ENCODE results near the gene SDR42E2. TPM values are rescaled to one million over a fixed set of nuclear protein-coding genes. Genes with fewer than 3 reads are reported as not detected.

The SDR42E2 gene
- total RNA-seq, 2 experiments from 2014 or later = 0.29 TPM; not detected in 1

DNA sequence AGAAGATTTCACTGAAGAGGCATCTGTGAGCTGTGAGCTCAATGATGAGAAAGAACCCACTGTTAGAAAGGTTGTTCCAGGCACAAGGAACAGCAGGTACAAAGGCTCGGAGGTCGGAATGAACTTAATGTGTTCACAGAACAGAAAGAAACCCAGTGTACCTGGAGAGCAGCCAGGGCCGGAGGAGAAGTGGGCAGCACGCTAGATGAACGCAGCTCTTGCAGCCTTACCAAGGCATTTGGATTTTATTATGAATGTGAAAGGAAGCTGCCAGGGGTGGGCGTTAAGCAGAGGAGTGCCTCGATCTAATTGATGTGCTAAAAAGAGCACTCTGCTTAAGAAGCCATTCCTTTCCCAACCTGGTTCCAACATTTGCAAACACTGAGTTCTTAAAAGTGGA, 62.8 kb downstream of the SDR42E2 start:
- Histone ChIP-seq H3K4me1 (ENCODE audit: insufficient read depth, low read length, poor library complexity, severe bottlenecking) (peaks cover 2% of the 10 kb centered on the region), H3K4me2 (ENCODE audit: low read length) (no peak overlapping the region), H3K9me3 (ENCODE audit: low read length) (no peaks in the 10 kb centered on the region), H2AFZ (ENCODE audit: low read length) (no peak overlapping the region), H3K36me3 (ENCODE audit: insufficient read depth, low read length) (peaks cover 47% of the 10 kb centered on the region), H3K4me3 (ENCODE audit: low read depth, low read length, poor library complexity, severe bottlenecking) (no peak overlapping the region), H4K20me1 (ENCODE audit: insufficient read depth, low read length) (no peaks in the 10 kb centered on the region), H3K27ac (ENCODE audit: low read depth, low read length, poor library complexity, severe bottlenecking) (no peak overlapping the region), H3K79me2 (ENCODE audit: insufficient read depth, low read depth, low read length) (no peaks in the 10 kb centered on the region), H3K9me2 (ENCODE audit: insufficient read depth, low read length) (no peaks in the 10 kb centered on the region)
- intact Hi-C loops (cut with micrococcal nuclease; ENCODE audit: unreplicated experiment) = no loop called here
- TF ChIP-seq EZH2phosphoT487 (IDR thresholded peaks at IDR 0.05; ENCODE audit: borderline replicate concordance, low read depth, low read length) = no peak
- no peak for DNase-seq (ENCODE audit: low spot score)
- POLR2A ChIA-PET = interaction anchor here (1.6 to 2.0 kb wide), 2 partner anchors 9 to 13 kb away, joined by 3 to 6 read pairs; no protein-coding TSS in a partner anchor
- CTCF ChIA-PET (ENCODE audit: unreplicated experiment) = no interaction called here
- no TSS peak for BruUV-seq (replicated peaks)

GRCh38 chr16:22229889-22230288, 67.6 kb downstream of the SDR42E2 start:
- Histone ChIP-seq H2AFZ (ENCODE audit: low read length) (no peak overlapping the region), H3K9me3 (ENCODE audit: low read length) (no peaks in the 10 kb centered on the region), H3K36me3 (ENCODE audit: insufficient read depth, low read length) (peaks cover 75% of the 10 kb centered on the region), H3K4me2 (ENCODE audit: low read length) (no peak overlapping the region), H3K79me2 (ENCODE audit: insufficient read depth, low read depth, low read length) (no peaks in the 10 kb centered on the region), H3K4me3 (ENCODE audit: low read depth, low read length, poor library complexity, severe bottlenecking) (no peak overlapping the region), H4K20me1 (ENCODE audit: insufficient read depth, low read length) (no peaks in the 10 kb centered on the region), H3K27ac (ENCODE audit: low read depth, low read length, poor library complexity, severe bottlenecking) (no peak overlapping the region), H3K9me2 (ENCODE audit: insufficient read depth, low read length) (no peaks in the 10 kb centered on the region), H3K4me1 (ENCODE audit: insufficient read depth, low read length, poor library complexity, severe bottlenecking) (no peaks in the 10 kb centered on the region)
- intact Hi-C loops (cut with micrococcal nuclease; ENCODE audit: unreplicated experiment) = no loop called here
- CTCF ChIA-PET (ENCODE audit: unreplicated experiment) = interaction anchor here (0.6 kb wide), 1 partner anchor 28 kb away, joined by 3 read pairs; no protein-coding TSS in a partner anchor
- no TSS peak for BruUV-seq (replicated peaks)
- no peak for TF ChIP-seq CTCF (conservative IDR thresholded peaks at IDR 0.05; ENCODE audit: low read length)
- TF ChIP-seq EZH2phosphoT487 (IDR thresholded peaks at IDR 0.05; ENCODE audit: borderline replicate concordance, low read depth, low read length) = no peak
- POLR2A ChIA-PET = interaction anchor here (0.7 to 1.0 kb wide), 3 partner anchors 20 to 1569 kb away, joined by 3 read pairs; no protein-coding TSS in a partner anchor
- no peak for DNase-seq (ENCODE audit: low spot score)

- DNase-seq (ENCODE audit: low spot score) = no peak
- Histone ChIP-seq H3K9me2 (ENCODE audit: insufficient read depth, low read length) (no peaks in the 10 kb centered on the region), H3K79me2 (ENCODE audit: insufficient read depth, low read depth, low read length) (no peaks in the 10 kb centered on the region), H3K27ac (ENCODE audit: low read depth, low read length, poor library complexity, severe bottlenecking) (no peak overlapping the region), H3K36me3 (ENCODE audit: insufficient read depth, low read length) (peaks cover 69% of the 10 kb centered on the region), H4K20me1 (ENCODE audit: insufficient read depth, low read length) (no peaks in the 10 kb centered on the region), H3K9me3 (ENCODE audit: low read length) (no peaks in the 10 kb centered on the region), H3K4me1 (ENCODE audit: insufficient read depth, low read length, poor library complexity, severe bottlenecking) (no peaks in the 10 kb centered on the region), H3K4me3 (ENCODE audit: low read depth, low read length, poor library complexity, severe bottlenecking) (no peak overlapping the region), H3K4me2 (ENCODE audit: low read length) (no peak overlapping the region), H2AFZ (ENCODE audit: low read length) (no peak overlapping the region)
- no TSS peak for BruUV-seq (replicated peaks)
- CTCF ChIA-PET (ENCODE audit: unreplicated experiment) = no interaction called here
- intact Hi-C loops (cut with micrococcal nuclease; ENCODE audit: unreplicated experiment) = no loop called here
- TF ChIP-seq CTCF (conservative IDR thresholded peaks at IDR 0.05; ENCODE audit: low read length) = no peak
- TF ChIP-seq EZH2phosphoT487 (IDR thresholded peaks at IDR 0.05; ENCODE audit: borderline replicate concordance, low read depth, low read length) = no peak
- POLR2A ChIA-PET = interaction anchor here (0.6 to 0.8 kb wide), 3 partner anchors 17 to 98 kb away, joined by 3 to 15 read pairs (median 5); no protein-coding TSS in a partner anchor
Measured at GRCh38 chr16:22232277-22233036, 70.2 kb downstream of the SDR42E2 start.
